ENCODE data around the gene GALE.
"Not testable (repeated sequence)": the region's sequence is repeated elsewhere in the genome, so short reads cannot be mapped to it uniquely, and the experiment has no call there.

Gene GALE

GRCh38 chr1:23800400-23801337 lies at the start of gene GALE:
Gene GALE, minus strand, starts transcription at chr1:23800754. Its CDS starts 1,747 bp downstream, at chr1:23799007.
- peak; percentile 98 for DNase-seq

GRCh38 chr1:23848673-23849616 lies 48.4 kb upstream of the GALE start:
- DNase-seq, result no peak

- DNase-seq, result not testable (repeated sequence)
Observed at GRCh38 chr1:23847482-23848095, 47.0 kb upstream of the GALE start.

- no peak for DNase-seq
Observed at GRCh38 chr1:23845163-23845562, 44.6 kb upstream of the GALE start.

- no peak for DNase-seq
Observed at GRCh38 chr1:23843644-23844043, 43.1 kb upstream of the GALE start.

GRCh38 chr1:23838401-23838866 lies 37.9 kb upstream of the GALE start:
- peak; percentile 64 for DNase-seq

GRCh38 chr1:23837908-23838307 lies 37.4 kb upstream of the GALE start:
- DNase-seq, result no peak

- no peak for DNase-seq
Observed at GRCh38 chr1:23836037-23836436, 35.5 kb upstream of the GALE start.

GRCh38 chr1:23834156-23834555 lies 33.6 kb upstream of the GALE start:
- DNase-seq, result not testable (repeated sequence)

GRCh38 chr1:23827717-23828116 lies 27.2 kb upstream of the GALE start:
- no peak for DNase-seq

- not testable (repeated sequence) for DNase-seq
Observed at GRCh38 chr1:23826590-23826989, 26.0 kb upstream of the GALE start.

- no peak for DNase-seq
Observed at GRCh38 chr1:23825762-23826522, 25.4 kb upstream of the GALE start.

GRCh38 chr1:23825076-23825761 lies 24.7 kb upstream of the GALE start, which contains the start of gene HMGCL:
Gene HMGCL, minus strand, starts transcription at chr1:23825429. Its CDS starts 14 bp downstream, at chr1:23825415.
- DNase-seq, result peak; percentile 82

- DNase-seq, result no peak
Observed at GRCh38 chr1:23824711-23825075, 24.1 kb upstream of the GALE start.

GRCh38 chr1:23823767-23824166 lies 23.2 kb upstream of the GALE start:
- DNase-seq, result no peak

GRCh38 chr1:23817633-23818032 lies 17.1 kb upstream of the GALE start:
- DNase-seq, result no peak

GRCh38 chr1:23816906-23817305 lies 16.4 kb upstream of the GALE start:
- DNase-seq, result no peak

- no peak for DNase-seq
Observed at GRCh38 chr1:23816361-23816760, 15.8 kb upstream of the GALE start.

GRCh38 chr1:23814016-23814415 lies 13.5 kb upstream of the GALE start:
- DNase-seq, result no peak

- DNase-seq, result no peak
Observed at GRCh38 chr1:23810818-23811540, 10.4 kb upstream of the GALE start.

- DNase-seq, result peak; percentile 75
Observed at GRCh38 chr1:23809751-23810171, 9.2 kb upstream of the GALE start.

Measured in activated T-cell treated with anti-CD3 and anti-CD28 coated beads for 4 hours (primary cell).